Esophagus squamous epithelium (tissue), 4 donors: ENCODE measurements around the gene LSM4.

ENCODE experiments used
- CTCF ChIP-seq, 6 experiments: fragments of 450-650 bp in 4 of 6; fragments of 200-600 bp in 2 of 6; sonication (generic) in 2 of 6; IDR thresholded peaks; one replicate each; pipeline ENCODE4 v1.5.1; 2016 to 2019; ENCODE audit warnings: antibody characterized with exemption in 6 of 6, mild to moderate bottlenecking in 4 of 6, moderate library complexity in 4 of 6
- POLR2A ChIP-seq, 4 donors: fragments of 450-650 bp; IDR thresholded peaks; one replicate each; pipeline ENCODE4 v1.6.1; 2017; ENCODE audit warnings: antibody characterized with exemption in 4 of 4, mild to moderate bottlenecking in 4 of 4, moderate library complexity in 3 of 4

- TF ChIP-seq CTCF (IDR thresholded peaks at IDR 0.05), result no peak
- no peak for TF ChIP-seq POLR2A (IDR thresholded peaks at IDR 0.05)
These were observed 63.0 kb downstream of the LSM4 start for GRCh38 chr19:18259893-18260292.
